SK-N-MC (cell line): ENCODE results near the gene OTOP3.

Experiments
- EZH2 ChIP-seq: fragments of 200-600 bp; sonication (generic); IDR thresholded peaks from one replicate; pipeline ENCODE4 v1.6.1; 2017; ENCODE audit warnings: antibody characterized with exemption
- POLR2AphosphoS5 ChIP-seq: IDR thresholded peaks from 2 replicates; pipeline ENCODE4 v1.6.1; 2012; ENCODE audit warnings: mild to moderate bottlenecking, low read depth, low read length, borderline replicate concordance

- TF ChIP-seq EZH2 (no peak), POLR2AphosphoS5 (no peak)
Observed at GRCh38 chr17:74971069-74971841, 35.6 kb downstream of the OTOP3 start.
